ENCODE data around the gene ZC3H7B. TPM values are rescaled to one million over a fixed set of nuclear protein-coding genes. Genes with fewer than 3 reads are reported as not detected.
A peak's percentile ranks its signal among the peaks of the same experiment; 100 is the strongest.

Gene ZC3H7B
- total and polyA plus RNA-seq, 12 donors, result 21.4 to 51.5 (median 36.0) TPM

- Histone ChIP-seq H3K27ac (peak overlapping the region in 5 of 10 donors; percentile 0 to 48 (median 29)), H3K27me3 (no peaks in the 10 kb centered on the region), H3K9me3 (no peaks in the 10 kb centered on the region), H3K36me3 (peaks cover 0 to 29% (median 0%) of the 10 kb centered on the region in 9 donors), H3K4me3 (no peak overlapping the region), H3K4me1 (peaks cover 0 to 33% (median 18%) of the 10 kb centered on the region in 9 donors)
- WGBS, 2 donors, result 45 to 48% methylated on average over 3 of the region's 3 CpGs
- intact Hi-C loops (cut with DNase I), result loop anchor here in 4 of 10 donors (10.0 kb wide), 4 partner anchors 47 to 383 kb away; partner anchors contain the start of genes CHADL (in 1 of the 4) and POLR3H (in 1 of the 4)
- TF ChIP-seq CTCF (IDR thresholded peaks at IDR 0.05), result no peak
- ATAC-seq (peak in 7 of 8 donors; percentile 36 to 77 (median 53)), DNase-seq (no peak)
Measured at GRCh38 chr22:41308054-41308453, 6.7 kb downstream of the ZC3H7B start.

DNA sequence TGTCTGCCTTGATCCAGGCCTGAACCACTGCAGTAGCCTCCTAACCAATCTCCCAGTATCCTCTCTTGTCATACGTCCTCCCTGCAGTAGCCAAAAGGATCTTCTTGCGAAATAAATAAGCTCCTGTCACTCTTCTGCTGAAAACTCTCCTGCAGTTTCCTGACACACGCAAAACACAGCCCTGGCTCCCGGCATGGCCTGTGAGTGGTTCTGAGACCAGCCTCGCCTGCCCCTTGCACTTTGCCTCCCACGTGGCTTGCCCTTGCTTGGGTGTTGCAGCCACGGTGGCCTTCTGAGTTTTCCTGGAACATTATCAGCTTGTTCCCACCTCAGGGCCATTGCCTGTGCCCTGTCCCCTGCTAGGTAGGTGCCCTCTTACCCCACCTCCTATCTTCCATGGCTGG lies 7.2 kb downstream of the ZC3H7B start:
- Histone ChIP-seq H3K27ac (peak overlapping the region in 4 of 10 donors; percentile 0 to 48 (median 22)), H3K4me3 (no peak overlapping the region), H3K36me3 (peaks cover 0 to 29% (median 0%) of the 10 kb centered on the region in 9 donors), H3K9me3 (no peaks in the 10 kb centered on the region), H3K27me3 (no peaks in the 10 kb centered on the region), H3K4me1 (peaks cover 0 to 29% (median 16%) of the 10 kb centered on the region in 9 donors)
- intact Hi-C loops (cut with DNase I), result loop anchor here in 4 of 10 donors (10.0 kb wide), 4 partner anchors 46 to 384 kb away; partner anchors contain the start of genes CHADL (in 1 of the 4) and POLR3H (in 1 of the 4)
- WGBS, 2 donors, result 62 to 65% methylated on average over 7 of the region's 7 CpGs
- no peak for DNase-seq
- TF ChIP-seq CTCF (IDR thresholded peaks at IDR 0.05), result no peak
- ATAC-seq, result peak in 5 of 8 donors; percentile 12 to 40 (median 16)

GRCh38 chr22:41310336-41310735 lies 9.0 kb downstream of the ZC3H7B start:
- TF ChIP-seq CTCF (IDR thresholded peaks at IDR 0.05), result no peak
- WGBS, 2 donors, result 84 to 86% methylated on average over 1 of the region's 1 CpG
- Histone ChIP-seq H3K27ac (no peak overlapping the region), H3K9me3 (no peaks in the 10 kb centered on the region), H3K4me3 (no peak overlapping the region), H3K36me3 (peaks cover 0 to 26% (median 0%) of the 10 kb centered on the region in 9 donors), H3K27me3 (no peaks in the 10 kb centered on the region), H3K4me1 (peaks cover 0 to 27% (median 16%) of the 10 kb centered on the region in 9 donors)
- no peak for DNase-seq
- intact Hi-C loops (cut with DNase I), result no loop called here
- no peak for ATAC-seq

GRCh38 chr22:41311487-41311886 lies 10.2 kb downstream of the ZC3H7B start:
- Histone ChIP-seq H3K27me3 (no peaks in the 10 kb centered on the region), H3K27ac (no peak overlapping the region), H3K36me3 (peaks cover 0 to 35% (median 0%) of the 10 kb centered on the region in 9 donors), H3K4me1 (peaks cover 0 to 24% (median 15%) of the 10 kb centered on the region in 9 donors), H3K9me3 (no peaks in the 10 kb centered on the region), H3K4me3 (no peak overlapping the region)
- 86% methylated on average over 5 of the region's 5 CpGs for WGBS, 2 donors
- no peak for TF ChIP-seq CTCF (IDR thresholded peaks at IDR 0.05)
- DNase-seq (no peak), ATAC-seq (no peak)
- intact Hi-C loops (cut with DNase I), result no loop called here
